Stimulated activated CD8-positive, alpha-beta memory T cell treated with anti-CD3 and anti-CD28 coated beads, Interleukin-15, amount 100 ng/mL, for 4 hours (primary cell): ENCODE data around the gene ANKIB1.
A peak's percentile ranks its signal among the peaks of the same experiment; 100 is the strongest.

ENCODE experiments used
- DNase-seq, 2 donors: peaks; one replicate each; pipeline ENCODE4 v3.0.0-alpha.2; 2020; ENCODE audit warnings: low read depth in 2 of 2

ANKIB1 gene

GRCh38 chr7:92448205-92448747 lies 202.5 kb downstream of the ANKIB1 start:
- DNase-seq, result peak; percentile 8 to 26
